HepG2 (cell line): ENCODE measurements around the gene PODXL. TPM values are rescaled to one million over a fixed set of nuclear protein-coding genes. Genes with fewer than 3 reads are reported as not detected.

ENCODE experiments used
- ATAC-seq: fragments of 200-7000 bp; cut with Tn5 transposase; 3 replicates; pipeline ENCODE4 v1.9.1; 2020; ENCODE audit warnings: mild to moderate bottlenecking, moderate library complexity
- BruUV-seq: library from RNA; stranded (reverse); fragments of 400-500 nt; replicated peaks from 2 replicates; lab custom pipeline; 2021; lab: Mats Ljungman, UMichigan
- CTCF ChIA-PET: fragments of 300-600 bp; formaldehyde crosslinking; extraction: SDS; loops from one replicate; lab custom pipeline; 2021; ENCODE audit warnings: low total read pairs, inconsistent platforms, low intra/inter-chr PET ratio; lab: Yijun Ruan, JAX
- POLR2A ChIA-PET: fragments of 350-600 bp; sonication (Branson Sonifier 250); formaldehyde crosslinking; loops from one replicate; lab custom pipeline; 2020; ENCODE audit warnings: antibody characterized with exemption, inconsistent platforms; lab: Yijun Ruan, JAX
- DNase-seq: peaks from one replicate; pipeline ENCODE4 v3.0.0-alpha.2; 2015; ENCODE audit warnings: low spot score
- FAIRE-seq: peaks from 3 replicates; lab custom pipeline; 2011; peaks lifted over from hg19 to GRCh38; lab: Jason Lieb, UNC
- H2AFZ ChIP-seq: one replicate; pipeline ENCODE4 v1.6.1; 2011; ENCODE audit warnings: low read length, inconsistent platforms
- H3K27ac ChIP-seq: fragments of 300-600 bp; 3 replicates; pipeline ENCODE4 v1.8.0; 2011; ENCODE audit warnings: mixed run types, mild to moderate bottlenecking, mixed read lengths, low read length, inconsistent platforms; ENCODE audit not compliant: insufficient read depth; ENCODE audit errors: extremely low read length
- H3K27me3 ChIP-seq, 2 experiments: fragments of 200-600 bp in 1 of 2; 2 replicates in 1 of 2; 3 replicates in 1 of 2; pipeline versions ENCODE4 v1.6.0 to v1.8.0; 2011; ENCODE audit warnings: low read length in 2 of 2, mild to moderate bottlenecking in 2 of 2, moderate library complexity in 2 of 2, inconsistent platforms in 1 of 2; ENCODE audit not compliant: insufficient read depth in 2 of 2, control insufficient read depth in 1 of 2
- H3K36me3 ChIP-seq, 2 experiments: fragments of 200-600 bp in 1 of 2; replicated peaks in 1 of 2; 2 replicates in 1 of 2; 3 replicates in 1 of 2; pipeline versions ENCODE4 v1.5.1 to v1.8.0; 2011; ENCODE audit warnings: low read length in 2 of 2, inconsistent platforms in 1 of 2; ENCODE audit not compliant: insufficient read depth in 2 of 2, control insufficient read depth in 1 of 2
- H3K4me1 ChIP-seq: 2 replicates; pipeline ENCODE4 v1.5.1; 2012; ENCODE audit warnings: low read length, inconsistent platforms; ENCODE audit not compliant: insufficient read depth
- H3K4me2 ChIP-seq: 2 replicates; pipeline ENCODE4 v1.6.0; 2011; ENCODE audit warnings: low read depth, low read length, inconsistent platforms
- H3K4me3 ChIP-seq, 3 experiments: fragments of 200-600 bp in 1 of 3; sonication (generic), shearing (Covaris generic) in 1 of 3; replicated peaks in 1 of 3; 2 replicates each; pipeline ENCODE4 v1.5.1; 2011 to 2016; ENCODE audit warnings: low read length in 3 of 3, inconsistent platforms in 2 of 3, low read depth in 2 of 3, mild to moderate bottlenecking in 2 of 3, control low read depth in 1 of 3, mixed read lengths in 1 of 3; ENCODE audit not compliant: insufficient read depth in 1 of 3
- H3K79me2 ChIP-seq: one replicate; pipeline ENCODE4 v1.6.1; 2011; ENCODE audit warnings: low read length, inconsistent platforms; ENCODE audit not compliant: insufficient read depth
- H3K9ac ChIP-seq: 2 replicates; pipeline ENCODE4 v1.6.0; 2011; ENCODE audit warnings: mild to moderate bottlenecking, low read depth, low read length, inconsistent platforms; ENCODE audit not compliant: insufficient read depth
- H3K9me3 ChIP-seq: 2 replicates; pipeline ENCODE4 v1.5.1; 2012; ENCODE audit warnings: mild to moderate bottlenecking, low read length
- H4K20me1 ChIP-seq: 2 replicates; pipeline ENCODE4 v1.6.0; 2011; ENCODE audit warnings: inconsistent platforms, mild to moderate bottlenecking, low read length, moderate library complexity; ENCODE audit not compliant: insufficient read depth
- ARHGAP35 ChIP-seq: sonication (generic); formaldehyde crosslinking; IDR thresholded peaks from 2 replicates; pipeline ENCODE4 v1.9.0; 2022; ENCODE audit warnings: mild to moderate bottlenecking, inconsistent platforms, moderate library complexity, missing genetic modification reagents, borderline replicate concordance
- CEBPZ ChIP-seq: IDR thresholded peaks from 2 replicates; pipeline ENCODE4 v1.6.1; 2012; ENCODE audit warnings: low read length, improper control_type of control experiment
- FOXA1 ChIP-seq, 2 experiments: fragments of 450-650 bp in 1 of 2; sonication (generic) in 1 of 2; formaldehyde crosslinking in 1 of 2; IDR thresholded peaks; 2 replicates each; pipeline versions ENCODE4 v1.4.0 to v1.6.1; 2016 to 2020; ENCODE audit warnings: missing genetic modification reagents in 1 of 2
- MAX ChIP-seq: IDR thresholded peaks from 2 replicates; pipeline ENCODE4 v1.6.1; 2012; ENCODE audit warnings: inconsistent platforms
- MLXIP ChIP-seq: sonication (generic); formaldehyde crosslinking; IDR thresholded peaks from 2 replicates; pipeline ENCODE4 v1.9.0; 2021; ENCODE audit warnings: missing genetic modification reagents, borderline replicate concordance
- NR1H2 ChIP-seq: sonication (generic); formaldehyde crosslinking; IDR thresholded peaks from 2 replicates; pipeline ENCODE4 v1.8.1; 2022; ENCODE audit warnings: low read depth, missing genetic modification reagents, borderline replicate concordance
- SMAD3 ChIP-seq: sonication (generic); formaldehyde crosslinking; IDR thresholded peaks from 2 replicates; pipeline ENCODE4 v1.4.0; 2020; ENCODE audit warnings: missing genetic modification reagents
- SMARCC2 ChIP-seq: fragments of 450-650 bp; IDR thresholded peaks from 2 replicates; pipeline ENCODE4 v1.6.1; 2017; ENCODE audit warnings: antibody characterized with exemption, mild to moderate bottlenecking
- SP140L ChIP-seq: sonication (generic); formaldehyde crosslinking; IDR thresholded peaks from 2 replicates; pipeline ENCODE4 v1.4.0; 2020; ENCODE audit warnings: missing genetic modification reagents, borderline replicate concordance
- ZBTB3 ChIP-seq: sonication (generic); formaldehyde crosslinking; IDR thresholded peaks from 2 replicates; pipeline ENCODE4 v1.4.0; 2020; ENCODE audit warnings: low read depth, mild to moderate bottlenecking, moderate library complexity, missing genetic modification reagents, borderline replicate concordance
- ZNF10 ChIP-seq: sonication (generic); formaldehyde crosslinking; IDR thresholded peaks from 2 replicates; pipeline ENCODE4 v1.4.0; 2020; ENCODE audit warnings: mild to moderate bottlenecking, low read depth, missing genetic modification reagents, borderline replicate concordance
- ZNF101 ChIP-seq: sonication (generic); formaldehyde crosslinking; IDR thresholded peaks from 2 replicates; pipeline ENCODE4 v1.4.0; 2020; ENCODE audit warnings: mild to moderate bottlenecking, low read depth, missing genetic modification reagents, borderline replicate concordance
- WGBS: methylation state at CpG from one replicate; pipeline ENCODE4 v1.1.6; 2017; ENCODE audit warnings: low lambda C conversion rate; 5-methylcytosine and 5-hydroxymethylcytosine counted together
- in situ Hi-C: cut with HindIII; loops from 2 replicates; pipeline ENCODE4 v1.10.0; 2017; ENCODE audit warnings: low pct_unique_long_range_greater_than_20kb; ENCODE audit not compliant: extremely low pct_ligation_motif_present
- intact Hi-C: fragments of 100-400 bp; cut with micrococcal nuclease; formaldehyde crosslinking; loops from one replicate; pipeline ENCODE4 v1.10.0; 2022; ENCODE audit not compliant: unreplicated experiment
- polyA plus RNA-seq, 8 experiments: library from polyadenylated mRNA; depleted of rRNA in 3 of 8; stranded (reverse) in 7 of 8; unstranded in 1 of 8; fragments of >200 nt; fragmentation: Illumina TruSeq in 4 of 8; extraction: Trizol in 4 of 8; gene quantifications; 2 replicates each; pipeline versions ENCODE4 v1.2.1 to v1.2.3, GENCODE V29; 2011 to 2016; ENCODE audit warnings: low read depth in 4 of 8, missing spikeins in 1 of 8, mixed read lengths in 1 of 8; ENCODE audit not compliant: insufficient read depth in 1 of 8
- total RNA-seq, 5 experiments: library from RNA; depleted of rRNA; stranded (reverse); fragments of >200 nt; fragmentation: Illumina TruSeq; extraction: Trizol; gene quantifications; 2 replicates each; pipeline ENCODE4 v1.2.3, GENCODE V29; 2016; ENCODE audit warnings: low read depth in 1 of 5

The PODXL gene
- total and polyA plus RNA-seq, 2 of the 13 experiments (the other 11 are each of a cell fraction or from before 2014, with no cell fraction given), result 0.22 to 0.54 TPM

- Histone ChIP-seq H3K36me3 (peaks cover 3 to 13% of the 10 kb centered on the region in 2 experiments; a peak in 3 of 5 replicates), H3K4me3 (no peak overlapping the region), H3K9ac (no peak overlapping the region), H3K27me3 (no peaks in the 10 kb centered on the region), H3K27ac (no peak overlapping the region), H4K20me1 (no peaks in the 10 kb centered on the region), H3K4me1 (no peaks in the 10 kb centered on the region), H2AFZ (no peak overlapping the region), H3K79me2 (no peaks in the 10 kb centered on the region), H3K4me2 (no peak overlapping the region), H3K9me3 (no peaks in the 10 kb centered on the region)
- CTCF ChIA-PET, result no interaction called here
- TF ChIP-seq MAX, result no peak
- TF ChIP-seq SMARCC2, result no peak
- TF ChIP-seq ZNF101 (CRISPR knock-in tag), result no peak
- no peak for TF ChIP-seq NR1H2
- DNase-seq (no peak), FAIRE-seq (no peak), ATAC-seq (no peak)
- BruUV-seq, result no TSS peak
- POLR2A ChIA-PET, result no interaction called here
- in situ Hi-C loops (no loop called here), intact Hi-C loops (no loop called here)
- 92% methylated on average over 7 of the region's 7 CpGs for WGBS
Measured at GRCh38 chr7:131455546-131455945, 100.9 kb downstream of the PODXL start.

GRCh38 chr7:131455001-131455400 lies 101.4 kb downstream of the PODXL start:
- no peak overlapping the region for H3K4me3 ChIP-seq
- in situ Hi-C loops, result no loop called here
- no TSS peak for BruUV-seq
- FAIRE-seq, result no peak
- no peak overlapping the region for H3K27ac ChIP-seq
- H3K9ac ChIP-seq, result no peak overlapping the region
- H3K79me2 ChIP-seq, result no peaks in the 10 kb centered on the region
- no peak overlapping the region for H3K4me2 ChIP-seq
- no peak for DNase-seq
- no peak for ATAC-seq
- no peaks in the 10 kb centered on the region for H3K4me1 ChIP-seq
- peaks cover under 1 to 15% of the 10 kb centered on the region in 2 experiments; a peak in 3 of 5 replicates for H3K36me3 ChIP-seq
- ChIA-PET POLR2A (no interaction called here), CTCF (no interaction called here)
- no peaks in the 10 kb centered on the region for H3K9me3 ChIP-seq
- H3K27me3 ChIP-seq, result no peaks in the 10 kb centered on the region
- H2AFZ ChIP-seq, result no peak overlapping the region
- whole genome bisulfite sequencing, result 95% methylated on average over 2 of the region's 2 CpGs
- intact Hi-C loops, result no loop called here
- no peaks in the 10 kb centered on the region for H4K20me1 ChIP-seq
- no peak for TF ChIP-seq ZBTB3 (CRISPR knock-in tag)
- TF ChIP-seq SP140L (CRISPR knock-in tag), result no peak
- TF ChIP-seq FOXA1 (IDR thresholded peaks at IDR 0.05), result no peak
- no peak for TF ChIP-seq FOXA1 (CRISPR knock-in tag; IDR thresholded peaks at IDR 0.05)
- no peak for TF ChIP-seq CEBPZ
- no peak for TF ChIP-seq ZNF10 (CRISPR knock-in tag)
- no peak for TF ChIP-seq ARHGAP35 (CRISPR knock-in tag)
- TF ChIP-seq MLXIP (CRISPR knock-in tag), result no peak
- TF ChIP-seq SMAD3 (CRISPR knock-in tag), result no peak
